Measurements from ENCODE around the gene CEACAM20. TPM values are rescaled to one million over a fixed set of nuclear protein-coding genes. Genes with fewer than 3 reads are reported as not detected.

CEACAM20 gene
- total RNA-seq, 1 donor from 2014 or later = not detected

GRCh38 chr19:44574186-44574950, 44.9 kb upstream of the CEACAM20 start:
- DNase-seq (ENCODE audit: low spot score) = no peak
- Mint-ChIP-seq H3K4me1 (ENCODE audit: unreplicated experiment) (no peaks in the 10 kb centered on the region), H3K27ac (ENCODE audit: unreplicated experiment) (no peak overlapping the region), H3K27me3 (ENCODE audit: unreplicated experiment) (peaks cover 2% of the 10 kb centered on the region), H3K9me3 (ENCODE audit: unreplicated experiment) (no peaks in the 10 kb centered on the region), H3K4me3 (ENCODE audit: unreplicated experiment) (no peak overlapping the region), H3K36me3 (ENCODE audit: low read depth, unreplicated experiment) (no peaks in the 10 kb centered on the region)
- no peak for TF ChIP-seq CTCF (IDR thresholded peaks at IDR 0.05; ENCODE audit: unreplicated experiment)

GRCh38 chr19:44573627-44574026, 44.2 kb upstream of the CEACAM20 start:
- TF ChIP-seq CTCF (IDR thresholded peaks at IDR 0.05; ENCODE audit: unreplicated experiment) = no peak
- Mint-ChIP-seq H3K9me3 (ENCODE audit: unreplicated experiment) (no peaks in the 10 kb centered on the region), H3K36me3 (ENCODE audit: low read depth, unreplicated experiment) (no peaks in the 10 kb centered on the region), H3K27me3 (ENCODE audit: unreplicated experiment) (peaks cover 2% of the 10 kb centered on the region), H3K4me3 (ENCODE audit: unreplicated experiment) (no peak overlapping the region), H3K4me1 (ENCODE audit: unreplicated experiment) (no peaks in the 10 kb centered on the region), H3K27ac (ENCODE audit: unreplicated experiment) (no peak overlapping the region)
- DNase-seq (ENCODE audit: low spot score) = no peak

GRCh38 chr19:44573183-44573582, 43.7 kb upstream of the CEACAM20 start:
- Mint-ChIP-seq H3K27ac (ENCODE audit: unreplicated experiment) (no peak overlapping the region), H3K9me3 (ENCODE audit: unreplicated experiment) (no peaks in the 10 kb centered on the region), H3K4me3 (ENCODE audit: unreplicated experiment) (no peak overlapping the region), H3K4me1 (ENCODE audit: unreplicated experiment) (no peaks in the 10 kb centered on the region), H3K27me3 (ENCODE audit: unreplicated experiment) (peaks cover 2% of the 10 kb centered on the region), H3K36me3 (ENCODE audit: low read depth, unreplicated experiment) (no peaks in the 10 kb centered on the region)
- no peak for TF ChIP-seq CTCF (IDR thresholded peaks at IDR 0.05; ENCODE audit: unreplicated experiment)
- DNase-seq (ENCODE audit: low spot score) = no peak

GRCh38 chr19:44572581-44572900, 43.1 kb upstream of the CEACAM20 start:
- Mint-ChIP-seq H3K4me3 (ENCODE audit: unreplicated experiment) (no peak overlapping the region), H3K4me1 (ENCODE audit: unreplicated experiment) (no peaks in the 10 kb centered on the region), H3K9me3 (ENCODE audit: unreplicated experiment) (no peaks in the 10 kb centered on the region), H3K36me3 (ENCODE audit: low read depth, unreplicated experiment) (no peaks in the 10 kb centered on the region), H3K27ac (ENCODE audit: unreplicated experiment) (no peak overlapping the region), H3K27me3 (ENCODE audit: unreplicated experiment) (peaks cover 2% of the 10 kb centered on the region)
- TF ChIP-seq CTCF (IDR thresholded peaks at IDR 0.05; ENCODE audit: unreplicated experiment) = no peak
- no peak for DNase-seq (ENCODE audit: low spot score)

- Mint-ChIP-seq H3K27ac (ENCODE audit: unreplicated experiment) (no peak overlapping the region), H3K4me3 (ENCODE audit: unreplicated experiment) (no peak overlapping the region), H3K27me3 (ENCODE audit: unreplicated experiment) (peaks cover 2% of the 10 kb centered on the region), H3K4me1 (ENCODE audit: unreplicated experiment) (no peaks in the 10 kb centered on the region), H3K9me3 (ENCODE audit: unreplicated experiment) (no peaks in the 10 kb centered on the region), H3K36me3 (ENCODE audit: low read depth, unreplicated experiment) (no peaks in the 10 kb centered on the region)
- DNase-seq (ENCODE audit: low spot score) = no peak
- no peak for TF ChIP-seq CTCF (IDR thresholded peaks at IDR 0.05; ENCODE audit: unreplicated experiment)
These were observed 42.5 kb upstream of the CEACAM20 start for GRCh38 chr19:44571830-44572580.
